A673 (cell line): ENCODE measurements around the gene OR4D2. TPM values are rescaled to one million over a fixed set of nuclear protein-coding genes. Genes with fewer than 3 reads are reported as not detected.

Source experiments
- BruUV-seq: library from RNA; stranded (reverse); fragments of 400-500 nt; replicated peaks from 2 replicates; lab custom pipeline; 2021; lab: Mats Ljungman, UMichigan
- CTCF ChIA-PET: fragments of 300-600 bp; sonication (Branson Sonifier 250); formaldehyde crosslinking; loops from one replicate; lab custom pipeline; 2022; ENCODE audit warnings: antibody characterized with exemption; lab: Charles Lee
- POLR2A ChIA-PET: fragments of 300-600 bp; sonication (Branson Sonifier 250); formaldehyde crosslinking; loops from one replicate; lab custom pipeline; 2022; ENCODE audit warnings: antibody characterized with exemption; ENCODE audit not compliant: low non-redundant PET; lab: Charles Lee
- DNase-seq: peaks from one replicate; pipeline ENCODE4 v3.0.0-alpha.2; 2015; ENCODE audit warnings: low spot score
- H3K27ac ChIP-seq: fragments of 200-600 bp; sonication (generic); 2 replicates; pipeline ENCODE4 v1.5.1; 2016; ENCODE audit warnings: mixed run types, low read depth, mild to moderate bottlenecking, mixed read lengths, antibody characterized with exemption, low read length; ENCODE audit not compliant: poor library complexity, severe bottlenecking
- H3K27me3 ChIP-seq: fragments of 200-600 bp; sonication (generic); replicated peaks from 2 replicates; pipeline ENCODE4 v1.6.1; 2017; ENCODE audit warnings: mixed run types, low read depth, mild to moderate bottlenecking, mixed read lengths, antibody characterized with exemption, low read length; ENCODE audit not compliant: insufficient read depth, poor library complexity
- H3K36me3 ChIP-seq: fragments of 200-600 bp; sonication (generic); 2 replicates; pipeline ENCODE4 v1.6.1; 2016; ENCODE audit warnings: mixed run types, mild to moderate bottlenecking, mixed read lengths, antibody characterized with exemption, low read length; ENCODE audit not compliant: insufficient read depth, poor library complexity, severe bottlenecking
- H3K4me1 ChIP-seq: fragments of 200-600 bp; sonication (generic); 2 replicates; pipeline ENCODE4 v1.6.1; 2017; ENCODE audit warnings: mixed run types, mild to moderate bottlenecking, mixed read lengths, antibody characterized with exemption, low read length; ENCODE audit not compliant: insufficient read depth, poor library complexity, severe bottlenecking
- H3K4me3 ChIP-seq: fragments of 200-600 bp; sonication (generic); 2 replicates; pipeline ENCODE4 v1.5.1; 2016; ENCODE audit warnings: low read depth, mixed run types, mild to moderate bottlenecking, mixed read lengths, low read length; ENCODE audit not compliant: poor library complexity, severe bottlenecking
- H3K9me3 ChIP-seq: fragments of 200-600 bp; sonication (generic); 2 replicates; pipeline ENCODE4 v1.6.1; 2016; ENCODE audit warnings: mixed run types, low read depth, mild to moderate bottlenecking, mixed read lengths, antibody characterized with exemption, low read length; ENCODE audit not compliant: poor library complexity, severe bottlenecking
- CTCF ChIP-seq: fragments of 300-800, 200-600 bp; sonication (generic); conservative IDR thresholded peaks from 2 replicates; pipeline ENCODE4 v1.5.1; 2017; ENCODE audit warnings: low read depth, mild to moderate bottlenecking, antibody characterized with exemption, low read length, moderate library complexity, mixed read lengths
- EZH2 ChIP-seq: fragments of 200-600 bp; sonication (generic); IDR thresholded peaks from 2 replicates; pipeline ENCODE4 v1.6.1; 2017; ENCODE audit warnings: borderline replicate concordance, low read depth, mild to moderate bottlenecking, mixed read lengths, antibody characterized with exemption, low read length; ENCODE audit not compliant: poor library complexity, severe bottlenecking
- intact Hi-C: fragments of 100-400 bp; cut with micrococcal nuclease; formaldehyde crosslinking; loops from one replicate; pipeline ENCODE4 v1.10.0; 2022; ENCODE audit not compliant: unreplicated experiment
- total RNA-seq: library from RNA; stranded (reverse); gene quantifications from 2 replicates; pipeline ENCODE4 v1.2.3, GENCODE V29; 2021

OR4D2 gene
- total RNA-seq, 1 experiment from 2014 or later, result not detected

- no TSS peak for BruUV-seq
- H3K9me3 ChIP-seq, result no peaks in the 10 kb centered on the region
- ChIA-PET POLR2A (no interaction called here), CTCF (no interaction called here)
- no peaks in the 10 kb centered on the region for H3K36me3 ChIP-seq
- intact Hi-C loops, result no loop called here
- H3K4me1 ChIP-seq, result peaks cover 3% of the 10 kb centered on the region
- no peak overlapping the region for H3K27ac ChIP-seq
- no peak overlapping the region for H3K4me3 ChIP-seq
- DNase-seq, result peak; percentile 23
- H3K27me3 ChIP-seq, result peaks cover 4% of the 10 kb centered on the region
- TF ChIP-seq EZH2 (no peak), CTCF (no peak)
Measured at GRCh38 chr17:58184308-58184985, 17.7 kb downstream of the OR4D2 start.

- H3K27ac ChIP-seq, result no peak overlapping the region
- H3K9me3 ChIP-seq, result no peaks in the 10 kb centered on the region
- ChIA-PET CTCF (no interaction called here), POLR2A (no interaction called here)
- H3K36me3 ChIP-seq, result no peaks in the 10 kb centered on the region
- H3K4me3 ChIP-seq, result no peak overlapping the region
- no TSS peak for BruUV-seq
- H3K4me1 ChIP-seq, result peaks cover 10% of the 10 kb centered on the region
- H3K27me3 ChIP-seq, result peaks cover 4% of the 10 kb centered on the region
- intact Hi-C loops, result no loop called here
- DNase-seq, result no peak
- TF ChIP-seq CTCF, result no peak
- TF ChIP-seq EZH2, result no peak
Measured at GRCh38 chr17:58184986-58185761, 18.4 kb downstream of the OR4D2 start.

- H3K4me3 ChIP-seq, result no peak overlapping the region
Measured at GRCh38 chr17:58186591-58186990, 19.8 kb downstream of the OR4D2 start.

More at GRCh38 chr17:58186591-58186990, 19.8 kb downstream of the OR4D2 start:
- no peaks in the 10 kb centered on the region for H3K36me3 ChIP-seq
- BruUV-seq, result no TSS peak
- POLR2A ChIA-PET, result no interaction called here
- H3K27me3 ChIP-seq, result no peaks in the 10 kb centered on the region
- H3K9me3 ChIP-seq, result no peaks in the 10 kb centered on the region
- H3K4me1 ChIP-seq, result peaks cover 12% of the 10 kb centered on the region
- DNase-seq, result no peak
- CTCF ChIA-PET, result no interaction called here
- TF ChIP-seq EZH2, result no peak
- no peak for TF ChIP-seq CTCF
- H3K27ac ChIP-seq, result no peak overlapping the region
- intact Hi-C loops, result no loop called here
